Hematopoietic multipotent progenitor cell treated with erythropoietin and hydrocortisone succinate and interleukin-3 and kit ligand, for 6 days (in vitro differentiated cells): ENCODE measurements around the gene STXBP6.
"Not testable (repeated sequence)": the region's sequence is repeated elsewhere in the genome, so short reads cannot be mapped to it uniquely, and the experiment has no call there.

Experiments used
- DNase-seq: peaks from one replicate; pipeline ENCODE4 v3.0.0-alpha.2; 2015

STXBP6 gene

DNA sequence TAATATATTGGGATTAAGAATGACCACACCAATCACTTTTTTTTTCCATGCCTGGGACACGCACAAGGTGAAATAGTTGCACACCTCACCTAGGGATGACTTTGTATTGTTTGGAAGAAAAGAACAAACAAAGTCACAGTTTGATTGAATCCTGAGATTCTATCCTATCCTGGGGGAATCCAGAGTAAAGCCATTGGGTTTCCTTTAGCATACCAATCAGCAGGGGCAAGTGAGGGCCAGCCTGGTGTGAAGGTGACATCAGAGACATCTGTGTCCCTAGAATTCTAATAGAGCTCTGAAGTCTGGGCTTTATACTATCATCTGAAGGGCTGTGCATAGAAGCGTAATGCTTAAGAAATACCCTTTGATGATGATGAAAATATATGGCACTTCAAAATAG, 199.9 kb downstream of the STXBP6 start:
- no peak for DNase-seq

DNA sequence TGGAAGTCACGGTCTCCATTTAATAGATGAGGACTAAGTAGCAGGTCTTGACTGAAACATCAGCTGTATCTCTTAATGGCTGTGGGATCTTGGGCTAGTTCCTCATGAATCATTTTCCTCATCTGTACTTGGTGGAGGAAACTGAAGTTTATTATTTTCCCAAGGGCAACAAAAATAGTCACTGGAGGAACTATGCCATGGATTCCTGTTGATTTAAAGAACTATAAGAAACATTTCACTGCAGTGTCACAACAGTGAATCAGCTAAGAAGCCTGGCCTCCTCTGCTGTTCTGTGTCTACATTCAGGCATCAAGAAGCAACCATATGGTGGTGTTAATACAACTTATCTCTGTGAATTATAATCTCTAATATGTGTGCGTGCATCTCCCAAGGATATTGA, 200.5 kb downstream of the STXBP6 start:
- no peak for DNase-seq

DNA sequence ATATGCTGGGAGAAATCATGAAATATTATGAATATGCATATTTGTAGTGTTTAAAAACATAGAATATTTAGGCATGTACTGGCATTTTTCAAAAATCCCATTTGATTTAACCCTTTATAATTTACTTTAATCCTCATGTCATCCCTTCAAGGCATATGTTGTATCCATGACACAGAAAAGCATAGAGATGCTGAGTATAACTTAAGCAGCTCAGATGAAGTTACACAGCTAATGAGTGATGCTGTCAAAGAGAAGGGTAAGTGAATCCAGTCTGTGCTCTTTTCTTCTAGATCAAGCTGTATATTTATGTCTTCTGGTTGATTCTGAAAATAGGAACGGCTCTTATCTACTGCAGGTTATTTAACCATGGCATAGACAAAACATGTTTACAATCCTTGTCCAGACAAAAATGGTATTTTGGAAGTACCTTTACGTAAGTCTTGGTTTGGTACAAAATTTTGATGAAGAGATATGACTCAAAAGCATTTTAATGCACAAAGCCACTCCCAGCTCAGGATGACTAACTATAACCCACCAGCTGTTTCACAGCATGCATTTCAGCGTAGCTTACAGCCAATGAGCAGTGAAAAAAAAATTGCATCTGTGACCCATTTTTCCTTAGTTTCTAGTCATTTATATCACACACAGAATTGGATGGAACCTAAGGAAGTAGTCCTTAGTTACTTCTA, 201.7 kb downstream of the STXBP6 start:
- no peak for DNase-seq

DNA sequence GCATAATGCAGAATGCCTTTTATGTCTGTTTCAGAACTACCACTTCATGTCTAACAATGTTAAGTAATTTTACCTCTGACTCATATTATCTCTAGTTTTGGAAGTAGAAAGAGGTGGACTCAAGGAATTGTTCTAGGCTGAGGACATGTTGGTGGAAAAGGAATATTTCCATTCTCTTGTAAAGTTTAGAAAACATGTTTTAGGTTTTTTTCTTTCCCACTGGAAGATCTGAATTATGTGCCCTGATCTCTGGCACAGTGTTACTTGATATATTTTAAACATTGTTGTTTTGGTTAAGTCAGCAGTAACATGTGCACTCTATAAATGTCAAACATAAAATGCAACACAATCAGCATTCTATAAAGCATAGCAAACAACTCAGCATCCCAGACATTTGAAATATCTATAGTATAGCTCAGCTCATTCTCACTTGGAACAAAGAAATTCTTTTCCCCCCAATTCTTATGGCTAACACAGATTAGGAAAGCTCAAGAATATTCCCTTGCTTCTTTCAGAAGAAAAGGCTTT, 202.3 kb downstream of the STXBP6 start:
- DNase-seq = no peak

DNA sequence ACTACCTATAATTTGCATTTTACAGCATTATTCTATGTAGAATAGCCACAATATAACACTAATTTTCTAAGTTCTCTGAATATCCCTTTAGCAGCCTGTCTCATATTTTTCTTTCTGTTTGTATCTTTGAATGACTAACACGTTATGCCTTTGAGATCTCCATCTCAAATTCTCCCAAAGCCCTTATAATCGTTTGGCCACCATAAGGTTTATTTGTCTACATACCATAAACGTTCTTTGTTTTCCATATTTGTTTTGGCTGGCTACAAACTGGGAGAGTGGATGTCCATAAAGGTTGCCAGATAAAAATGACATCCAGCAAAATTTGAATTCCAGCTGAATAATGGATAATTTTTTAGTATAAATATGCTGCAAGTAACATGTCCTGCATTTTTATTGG, 203.7 kb downstream of the STXBP6 start:
- DNase-seq = no peak

DNA sequence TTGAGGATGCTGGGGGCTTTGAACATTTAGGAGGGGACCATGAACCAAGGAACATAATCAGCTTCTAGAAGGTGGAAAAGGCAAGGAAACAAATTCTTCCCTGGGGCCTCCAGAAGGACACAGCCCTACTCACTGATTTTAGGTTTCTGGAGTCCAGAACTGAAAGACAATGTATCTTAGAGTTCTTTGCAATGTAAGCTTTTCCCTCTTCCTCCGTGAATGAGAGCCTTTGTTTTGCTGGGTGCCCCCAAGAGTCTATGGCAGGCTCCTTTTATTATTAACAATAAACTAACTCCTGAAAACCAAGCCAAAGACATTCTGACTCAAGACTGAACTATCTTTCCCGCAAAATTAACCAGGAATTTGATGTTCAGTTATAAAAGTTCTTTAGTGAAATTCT, 204.1 kb downstream of the STXBP6 start:
- no peak for DNase-seq

DNA sequence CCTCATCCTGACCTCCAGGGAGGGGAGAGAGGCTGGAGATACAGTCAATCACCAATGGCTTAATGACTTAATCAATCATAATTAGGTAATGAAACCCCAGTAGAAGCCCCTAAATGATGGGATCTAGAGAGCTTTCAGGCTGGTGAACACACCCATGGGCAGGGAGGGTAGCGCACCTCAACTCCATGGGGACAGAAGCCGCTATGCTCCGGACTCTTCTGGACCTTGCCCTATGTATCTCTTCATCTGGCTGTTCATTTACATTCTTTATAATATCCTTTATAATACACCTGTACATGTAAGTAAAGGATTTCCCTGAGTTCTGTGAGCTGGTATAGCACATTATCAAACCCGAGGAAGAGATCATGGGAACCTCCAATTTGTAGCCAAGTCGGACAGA, 205.9 kb downstream of the STXBP6 start:
- no peak for DNase-seq

DNA sequence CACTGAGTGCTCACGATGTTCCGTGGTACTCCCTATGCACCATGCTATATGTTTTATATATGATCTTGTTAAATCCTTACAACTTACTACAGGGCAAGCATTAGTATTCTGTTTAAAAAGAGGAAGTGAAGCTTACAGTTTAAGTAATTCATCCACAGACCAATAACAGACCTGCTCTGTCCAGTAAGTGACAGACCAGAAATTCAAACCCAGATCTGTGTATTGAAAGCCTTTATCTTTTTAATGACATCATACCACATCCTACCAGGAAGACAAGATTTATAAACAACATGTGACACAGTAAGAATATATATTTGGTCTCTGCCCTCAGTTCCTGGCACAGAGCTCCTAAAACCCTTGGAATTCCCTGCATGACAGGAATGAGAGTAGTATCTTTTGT, 206.5 kb downstream of the STXBP6 start:
- peak; percentile 44 for DNase-seq

DNA sequence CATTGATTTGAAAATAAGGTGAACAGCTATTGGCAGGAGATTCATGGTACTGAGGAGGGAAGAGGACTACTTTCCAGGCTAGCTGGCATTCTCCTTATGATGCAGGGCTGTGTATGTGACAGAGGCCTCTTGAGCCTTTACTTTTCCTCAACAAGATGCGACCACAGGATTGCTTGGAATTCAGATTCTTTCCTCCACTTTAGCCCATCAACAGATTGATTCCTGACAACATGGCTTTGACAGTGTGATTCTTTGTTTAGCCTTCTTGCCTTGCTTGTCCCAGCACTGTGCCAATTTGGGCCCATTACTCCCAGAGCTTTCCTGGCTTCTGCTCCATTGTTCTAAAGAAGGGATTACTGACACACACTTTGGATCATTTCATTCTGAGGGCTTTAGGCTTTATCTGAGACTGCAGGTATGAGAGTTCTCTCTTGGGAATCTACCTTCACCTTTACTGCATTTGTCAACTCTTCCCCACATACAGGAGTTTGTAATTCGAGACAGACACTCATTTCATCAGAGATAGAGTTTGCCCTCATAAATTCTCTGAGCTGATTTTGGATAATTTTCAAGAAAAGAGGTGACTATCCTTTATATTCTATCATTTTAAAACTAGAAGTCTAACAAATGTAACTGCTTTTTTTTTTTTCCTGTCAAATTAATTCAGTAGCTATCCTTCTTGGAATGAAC, 209.6 kb downstream of the STXBP6 start:
- no peak for DNase-seq

DNA sequence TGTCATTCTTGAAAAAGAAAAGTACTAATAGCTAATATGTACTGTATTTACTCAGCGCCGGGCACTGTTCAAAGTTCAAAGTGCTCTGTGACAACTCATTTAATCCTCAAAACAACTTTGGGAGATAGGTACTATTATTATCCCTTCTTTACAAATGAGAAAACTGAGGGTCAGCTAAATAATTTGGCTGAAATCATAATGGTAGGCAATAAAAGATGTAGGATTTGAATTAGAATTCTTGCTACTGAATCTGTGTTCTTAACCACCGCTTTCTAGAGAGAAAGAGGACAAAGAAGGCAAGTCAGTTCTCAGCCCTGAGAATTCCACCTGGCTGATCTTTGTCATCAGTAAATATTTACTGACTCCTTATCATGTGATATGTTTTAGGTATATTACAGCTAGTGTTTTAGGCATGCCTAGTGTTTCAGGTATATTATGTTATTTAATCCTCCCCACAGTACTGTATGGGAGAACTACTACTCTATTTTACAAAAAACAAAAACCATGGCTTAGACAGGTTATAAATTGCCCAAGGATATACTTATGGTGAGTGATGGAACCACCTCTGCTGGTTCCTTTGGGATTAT, 210.2 kb downstream of the STXBP6 start:
- DNase-seq = no peak

DNA sequence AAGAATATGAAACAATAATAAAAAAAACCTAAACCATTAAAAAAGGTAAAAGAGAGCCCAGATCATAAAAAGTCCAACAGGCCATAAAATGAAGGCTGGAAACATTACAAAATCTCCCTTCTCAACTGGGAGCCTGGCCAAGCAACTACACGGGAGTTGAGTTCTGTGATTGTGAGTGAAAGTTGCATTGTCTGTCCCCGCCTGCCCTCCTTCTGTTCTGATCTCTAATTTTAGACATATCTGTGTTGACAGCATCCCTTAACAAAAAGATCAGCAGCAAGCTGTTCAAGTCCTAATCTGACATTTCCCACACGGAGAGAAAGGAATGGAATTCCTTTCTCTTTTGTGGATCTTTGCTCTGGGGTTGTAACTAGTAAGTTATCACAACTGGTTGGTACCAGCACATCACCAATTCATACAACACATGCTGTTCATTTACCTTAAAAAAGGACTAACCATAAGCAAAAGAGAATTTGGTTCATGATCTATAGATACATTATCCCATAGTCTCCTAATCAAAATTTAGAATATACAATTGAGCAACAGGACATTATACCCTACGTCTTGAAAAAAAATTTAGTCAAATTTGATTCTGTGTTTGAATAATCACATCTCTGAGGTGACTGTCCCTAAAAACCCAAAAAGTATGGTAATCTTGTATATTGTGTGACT, 210.9 kb downstream of the STXBP6 start:
- DNase-seq = no peak

DNA sequence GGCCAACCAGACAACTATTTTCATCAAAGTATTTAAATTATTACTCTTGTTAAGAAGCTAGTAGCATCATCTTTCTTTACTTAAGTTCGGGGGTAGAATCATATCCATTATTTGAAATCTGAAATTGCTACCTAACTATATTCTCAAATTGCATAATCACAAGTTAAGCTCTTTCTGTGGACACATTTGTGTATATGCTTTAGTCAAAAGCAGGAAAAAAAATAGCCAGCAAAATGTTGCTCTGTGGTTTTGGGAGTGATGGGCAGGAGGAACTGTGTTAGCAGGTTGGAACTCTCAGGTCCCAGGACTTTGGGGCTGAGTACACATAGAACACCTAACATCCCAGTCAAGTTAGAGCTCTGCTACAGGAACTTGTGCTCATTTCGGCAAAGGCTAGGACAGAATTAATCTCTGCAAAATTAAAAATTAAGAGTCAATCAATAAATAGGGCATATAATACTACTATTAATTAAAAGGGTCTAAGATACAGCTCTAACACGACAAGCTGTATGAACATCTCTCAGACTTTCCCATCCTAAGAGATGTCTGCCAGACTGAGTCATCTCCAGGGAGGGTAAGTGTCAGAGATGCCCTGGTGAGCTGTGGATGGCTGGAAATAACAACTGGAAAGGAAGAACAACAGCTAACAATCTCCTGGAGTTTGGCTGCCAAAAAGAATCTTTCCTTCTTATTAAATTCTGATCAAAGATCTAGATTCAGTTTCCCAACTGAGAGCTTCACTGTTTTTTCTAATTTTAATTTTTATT, 212.5 kb downstream of the STXBP6 start:
- DNase-seq = no peak

DNA sequence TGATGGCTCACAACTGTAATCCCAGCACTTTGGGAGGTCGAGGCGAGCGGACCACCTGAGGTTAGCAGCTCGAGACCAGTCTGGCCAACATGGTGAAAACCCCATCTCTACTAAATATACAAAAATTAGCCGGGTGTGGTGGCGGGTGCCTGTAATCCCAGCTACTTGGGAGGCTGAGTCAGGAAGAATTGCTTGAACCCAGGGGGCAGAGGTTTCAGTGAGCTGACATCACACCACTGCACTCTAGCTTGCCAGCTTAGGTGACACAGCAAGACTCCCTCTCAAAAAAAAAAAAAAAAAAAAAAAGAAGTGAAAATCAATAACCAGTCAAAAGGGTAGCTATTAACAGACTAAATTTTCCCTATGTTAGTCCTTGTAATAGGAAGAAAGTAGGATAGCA, 213.6 kb downstream of the STXBP6 start:
- DNase-seq = not testable (repeated sequence)

DNA sequence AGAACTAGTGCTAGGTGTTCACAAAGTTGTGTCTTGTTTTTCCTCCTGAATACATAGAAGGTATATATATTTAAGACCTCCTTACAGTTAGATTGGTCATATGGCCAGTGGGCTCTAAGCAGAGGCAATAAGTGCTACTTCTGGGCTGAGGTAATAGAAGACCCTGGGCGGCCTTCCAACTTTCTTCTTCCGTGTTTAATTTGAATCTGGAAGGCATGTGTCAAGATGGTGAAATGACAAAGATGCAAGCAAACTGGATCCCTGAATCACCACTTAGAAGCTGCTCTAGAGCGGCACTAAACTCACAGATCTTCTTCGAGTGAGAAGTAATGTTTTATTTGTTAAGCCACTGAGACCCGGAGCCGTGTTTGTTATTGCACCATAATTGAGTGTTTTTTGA, 215.0 kb downstream of the STXBP6 start:
- no peak for DNase-seq

DNA sequence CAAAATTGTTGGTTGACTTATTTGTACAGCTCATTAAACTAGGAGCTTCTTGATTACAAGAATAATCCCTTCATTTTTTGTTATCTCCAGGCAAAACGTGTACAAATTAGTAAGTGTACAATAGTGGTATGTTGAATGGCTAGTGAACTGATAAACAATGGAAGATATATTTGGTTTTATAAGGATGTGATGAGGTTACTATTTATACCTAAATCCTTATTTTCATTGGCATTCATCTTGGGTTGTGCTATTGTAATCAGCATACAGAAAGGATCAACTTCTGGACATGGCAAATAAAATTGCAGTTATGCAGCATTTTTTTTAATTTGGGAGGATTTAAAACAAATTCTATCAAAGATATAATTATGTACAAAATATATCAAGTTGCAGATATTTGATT, 216.6 kb downstream of the STXBP6 start:
- DNase-seq = no peak

DNA sequence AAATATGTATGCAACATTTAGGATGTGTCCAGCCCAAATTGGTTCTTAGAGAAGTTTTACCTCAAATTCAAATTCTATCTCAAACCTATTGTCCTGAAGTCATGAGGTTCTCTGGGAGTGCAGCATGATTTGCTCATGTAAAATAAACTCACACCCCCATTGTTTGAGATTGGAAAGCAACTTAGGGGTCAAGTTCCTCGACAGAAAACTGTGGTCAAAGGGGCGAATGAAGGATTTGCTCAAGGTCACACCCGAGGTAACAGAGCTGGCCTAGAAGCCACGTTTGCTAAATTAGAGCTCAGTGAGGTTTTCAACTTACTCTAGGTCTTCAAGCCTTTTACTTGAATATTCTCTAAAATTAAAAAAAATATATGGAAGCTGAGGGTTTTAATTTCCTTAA, 218.3 kb downstream of the STXBP6 start:
- no peak for DNase-seq

DNA sequence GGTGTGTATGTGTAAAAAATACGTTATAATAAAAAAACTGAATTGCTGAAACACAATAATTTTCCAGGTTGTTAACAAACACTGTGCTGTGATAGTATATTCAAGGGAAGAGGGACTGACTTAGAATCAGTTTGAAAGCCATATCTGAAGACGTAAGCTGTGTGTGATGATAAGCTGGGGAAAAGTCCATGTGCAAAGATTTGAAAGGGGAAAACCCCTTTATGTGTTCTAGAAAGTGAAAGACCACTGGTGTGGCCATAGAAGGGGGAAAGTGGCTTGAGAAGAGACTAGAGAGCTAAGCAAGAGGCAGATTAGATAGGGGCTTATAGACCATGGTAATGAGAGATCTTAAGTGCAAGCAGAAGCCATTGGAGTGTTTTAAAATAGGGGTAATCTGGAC, 220.1 kb downstream of the STXBP6 start:
- no peak for DNase-seq

DNA sequence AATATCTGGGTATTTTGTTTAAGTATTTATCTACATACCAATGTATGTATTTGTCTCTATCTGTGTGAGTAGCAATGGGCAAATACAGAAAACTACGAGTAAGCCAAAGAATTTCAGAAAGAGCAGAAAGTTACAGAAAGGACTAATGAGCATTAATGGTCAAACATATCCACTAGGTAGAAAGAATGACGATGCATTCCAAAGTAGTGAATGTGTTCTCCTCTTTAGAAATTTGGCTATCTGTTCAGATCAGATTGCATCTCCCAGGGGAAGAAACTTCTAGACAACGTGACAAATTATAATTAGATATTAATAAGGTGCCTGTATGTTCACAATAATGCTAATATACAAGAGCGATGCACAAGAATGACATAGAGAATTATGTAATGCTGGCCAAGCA, 221.5 kb downstream of the STXBP6 start:
- DNase-seq = no peak

DNA sequence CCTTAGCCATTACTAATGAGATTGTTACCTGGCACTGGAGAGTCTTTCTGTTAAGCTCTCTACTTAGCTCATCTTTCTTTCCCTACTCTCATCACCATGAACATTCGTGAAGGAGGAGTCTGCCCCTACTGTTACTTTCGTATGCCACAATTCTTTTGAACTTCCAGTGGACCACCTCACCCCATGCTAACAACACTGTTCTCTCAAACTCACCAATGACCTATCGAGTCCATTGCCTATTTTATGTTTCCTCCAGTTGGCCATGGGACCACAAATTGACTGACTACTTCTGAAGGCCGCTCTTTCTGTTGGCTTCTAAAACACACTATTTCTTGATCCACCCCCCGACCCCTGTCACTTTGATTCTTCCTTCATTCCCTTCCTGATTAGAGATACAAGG, 223.6 kb downstream of the STXBP6 start:
- no peak for DNase-seq

DNA sequence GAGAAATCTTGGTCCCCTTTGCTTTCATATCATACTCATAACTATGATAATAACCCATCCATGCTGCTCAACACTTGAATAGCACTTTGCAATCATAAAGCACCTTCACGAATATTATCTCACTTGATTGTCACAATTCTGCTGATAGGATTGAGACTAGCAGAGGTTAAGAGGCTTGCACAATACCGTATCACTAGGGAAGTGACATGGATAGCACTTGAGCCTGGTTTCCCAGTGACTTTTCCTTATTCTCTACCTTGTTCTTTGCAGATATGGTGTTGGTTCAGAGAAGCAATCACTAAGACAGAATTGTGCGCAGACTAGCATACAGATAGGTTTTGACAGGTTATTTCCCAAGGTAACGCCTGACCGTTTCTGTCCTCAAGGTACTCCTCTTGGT, 229.3 kb downstream of the STXBP6 start:
- no peak for DNase-seq

DNA sequence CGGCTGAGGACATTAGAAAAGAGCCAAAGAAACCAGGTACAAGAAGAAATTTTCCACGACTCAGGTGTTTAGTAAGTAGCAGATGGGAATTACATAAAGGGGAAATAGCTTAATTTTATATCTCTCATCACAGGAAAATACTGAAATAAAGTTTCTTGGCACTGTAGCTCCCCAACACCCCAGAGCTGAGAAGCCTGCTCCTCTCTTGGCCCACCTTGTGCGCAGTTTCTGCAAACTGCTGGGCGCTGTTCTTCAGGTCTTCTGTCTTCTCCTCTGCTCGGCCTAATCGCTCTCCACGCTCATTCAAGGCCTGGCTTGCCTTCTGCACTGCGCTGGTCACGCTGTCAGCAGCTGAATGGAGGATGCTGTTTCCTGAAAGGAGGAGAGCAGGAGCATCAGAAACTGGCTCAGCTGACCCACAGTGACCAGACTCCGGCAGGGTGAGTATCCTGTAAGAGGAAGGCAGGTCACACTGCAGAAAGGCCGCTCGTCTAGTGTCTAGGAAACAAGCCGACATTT, 231.1 kb downstream of the STXBP6 start:
- DNase-seq = no peak

DNA sequence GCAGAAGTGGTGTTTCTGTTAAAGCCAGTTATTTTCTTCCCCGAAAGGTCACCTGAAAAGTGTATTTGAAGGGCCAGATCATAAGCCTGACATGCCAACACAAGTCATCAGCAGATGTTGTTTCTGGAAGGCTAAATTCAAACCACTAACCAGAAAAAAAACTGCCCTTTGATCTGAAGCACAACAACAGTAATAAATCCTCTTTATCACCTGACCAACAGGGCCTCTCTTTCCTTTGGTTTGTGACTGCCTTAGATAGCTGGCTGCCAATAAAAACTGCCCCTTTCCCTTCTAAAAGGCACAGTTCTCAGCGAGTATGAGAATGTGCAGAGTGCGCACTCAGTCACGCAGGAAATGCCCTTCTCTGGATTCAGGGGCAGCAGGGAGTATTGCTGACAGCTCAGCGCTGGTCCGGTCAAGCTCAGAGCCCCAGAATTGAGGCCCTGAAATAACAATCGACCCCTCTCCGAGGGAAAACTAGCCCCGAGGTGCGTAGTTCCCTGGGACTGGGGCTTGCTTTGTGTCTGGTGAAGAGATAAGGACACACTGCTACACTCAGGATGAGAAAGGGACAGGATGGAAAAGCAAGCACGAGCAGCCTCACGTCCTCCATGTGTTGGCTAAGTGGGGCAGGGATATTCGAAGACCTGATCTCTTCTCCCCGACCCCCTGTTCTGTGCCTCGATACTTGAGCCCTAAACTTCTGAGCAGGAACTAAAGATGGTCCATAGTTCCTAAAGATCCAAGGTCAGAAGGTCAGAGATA, 231.7 kb downstream of the STXBP6 start:
- DNase-seq = peak; percentile 43
